Activated CD4-positive, alpha-beta memory T cell treated with anti-CD3 and anti-CD28 coated beads for 36 hours (primary cell): ENCODE measurements around the gene MINDY4B. TPM values are rescaled to one million over a fixed set of nuclear protein-coding genes. Genes with fewer than 3 reads are reported as not detected.

Experiments used
- CTCF ChIA-PET: fragments of 350-600 bp; sonication (Branson Sonifier 250); formaldehyde crosslinking; loops from one replicate; lab custom pipeline; 2021; ENCODE audit warnings: antibody characterized with exemption, inconsistent platforms; lab: Charles Lee
- POLR2A ChIA-PET: fragments of 350-600 bp; sonication (Branson Sonifier 250); formaldehyde crosslinking; loops from one replicate; lab custom pipeline; 2021; ENCODE audit warnings: antibody characterized with exemption; lab: Charles Lee
- DNase-seq: peaks from one replicate; pipeline ENCODE4 v3.0.0-alpha.2; 2020
- H3K27ac Mint-ChIP-seq: one replicate; pipeline ENCODE4 v1.8.0; 2021; ENCODE audit warnings: mixed read lengths
- H3K27me3 Mint-ChIP-seq: one replicate; pipeline ENCODE4 v1.8.0; 2021; ENCODE audit warnings: mixed read lengths
- H3K36me3 Mint-ChIP-seq: one replicate; pipeline ENCODE4 v1.8.0; 2021; ENCODE audit warnings: mixed read lengths
- H3K4me1 Mint-ChIP-seq: one replicate; pipeline ENCODE4 v1.8.0; 2021; ENCODE audit warnings: low read depth, mixed read lengths
- H3K4me3 Mint-ChIP-seq: one replicate; pipeline ENCODE4 v1.8.0; 2021; ENCODE audit warnings: mild to moderate bottlenecking, mixed read lengths
- H3K9me3 Mint-ChIP-seq: one replicate; pipeline ENCODE4 v1.8.0; 2021; ENCODE audit warnings: mixed read lengths
- intact Hi-C: fragments of 100-400 bp; cut with micrococcal nuclease; formaldehyde crosslinking; loops from one replicate; pipeline ENCODE4 v1.15.1; 2023
- total RNA-seq, 2 experiments: library from RNA; stranded (reverse); gene quantifications; one replicate each; pipeline ENCODE4 v1.2.3, GENCODE V29; 2021

The MINDY4B gene
- total RNA-seq, 2 experiments from 2014 or later = not detected

DNA sequence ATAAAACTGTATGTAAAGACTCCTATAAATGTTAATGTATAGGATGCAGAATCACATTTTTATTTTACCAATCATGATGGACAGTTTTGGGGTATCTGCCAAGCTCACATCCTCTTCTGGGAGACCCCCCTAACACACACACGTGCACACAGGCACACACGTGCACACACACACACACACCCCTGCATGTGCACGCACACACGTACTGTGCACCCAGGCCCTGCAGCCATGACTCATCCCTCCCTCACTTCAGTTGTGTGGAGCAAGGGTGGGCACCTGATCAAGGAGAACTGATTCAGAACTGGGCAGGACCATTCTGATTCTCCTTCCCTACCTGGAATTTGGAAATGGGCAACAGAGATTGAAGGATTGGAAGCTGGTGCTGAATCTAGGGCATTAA, 16.0 kb upstream of the MINDY4B start:
- ChIA-PET POLR2A (no interaction called here), CTCF (no interaction called here)
- Mint-ChIP-seq H3K4me3 (no peak overlapping the region), H3K27ac (no peak overlapping the region), H3K36me3 (no peaks in the 10 kb centered on the region), H3K9me3 (no peaks in the 10 kb centered on the region), H3K27me3 (peaks cover 20% of the 10 kb centered on the region), H3K4me1 (peaks cover 2% of the 10 kb centered on the region)
- intact Hi-C loops = no loop called here
- DNase-seq = no peak

DNA sequence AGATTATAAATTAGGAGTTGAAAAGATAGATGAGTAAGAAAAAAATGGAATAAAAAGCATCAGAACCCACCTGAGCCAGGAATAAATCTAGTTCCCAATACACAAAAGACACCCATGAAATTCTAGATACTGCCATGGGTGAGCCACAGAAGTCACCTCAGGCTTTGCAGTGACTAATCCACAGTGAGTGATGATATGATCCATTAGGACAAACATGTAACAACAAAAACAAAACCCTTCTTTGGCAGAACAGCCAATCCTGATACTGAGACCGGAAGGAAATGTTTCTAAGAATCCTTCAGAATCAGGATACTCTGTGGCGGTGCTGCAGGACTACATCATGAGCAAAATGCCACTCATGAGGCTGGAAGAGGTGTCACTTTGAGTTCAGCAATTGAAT, 15.0 kb upstream of the MINDY4B start:
- Mint-ChIP-seq H3K27ac (no peak overlapping the region), H3K36me3 (no peaks in the 10 kb centered on the region), H3K27me3 (peaks cover 20% of the 10 kb centered on the region), H3K9me3 (no peaks in the 10 kb centered on the region), H3K4me3 (no peak overlapping the region), H3K4me1 (no peaks in the 10 kb centered on the region)
- DNase-seq = no peak
- intact Hi-C loops = no loop called here
- ChIA-PET POLR2A (no interaction called here), CTCF (interaction anchor here (1.1 kb wide), 1 partner anchor 115 kb away, joined by 3 read pairs; no protein-coding TSS in a partner anchor)

DNA sequence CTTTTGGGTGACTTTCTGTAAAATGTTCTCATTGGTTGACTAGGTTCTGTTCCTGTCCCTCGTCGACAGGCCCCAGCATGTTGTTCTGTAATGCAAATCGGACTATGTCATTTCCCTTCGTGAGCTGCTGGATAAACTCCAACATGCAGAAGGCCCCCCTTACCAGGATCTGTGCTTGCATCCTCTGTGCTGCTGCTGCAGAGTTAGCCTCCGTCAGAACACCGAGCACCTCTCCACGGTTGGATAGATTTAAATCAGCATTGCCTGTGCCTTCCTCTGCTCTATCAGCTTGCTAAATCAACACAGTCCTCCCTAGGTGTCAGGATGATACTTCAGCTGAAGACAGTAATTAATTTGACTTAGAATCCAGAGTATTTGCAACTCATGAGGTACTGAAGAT, 12.7 kb upstream of the MINDY4B start:
- Mint-ChIP-seq H3K4me1 (no peaks in the 10 kb centered on the region), H3K36me3 (no peaks in the 10 kb centered on the region), H3K27me3 (peaks cover 20% of the 10 kb centered on the region), H3K4me3 (no peak overlapping the region), H3K27ac (no peak overlapping the region), H3K9me3 (no peaks in the 10 kb centered on the region)
- ChIA-PET POLR2A (interaction anchor here (0.6 kb wide), 1 partner anchor 855 kb away, joined by 3 read pairs; no protein-coding TSS in a partner anchor), CTCF (interaction anchor here (0.9 to 1.8 kb wide), 2 partner anchors 9 to 130 kb away, joined by 4 to 7 read pairs; no protein-coding TSS in a partner anchor)
- no peak for DNase-seq
- intact Hi-C loops = no loop called here

DNA sequence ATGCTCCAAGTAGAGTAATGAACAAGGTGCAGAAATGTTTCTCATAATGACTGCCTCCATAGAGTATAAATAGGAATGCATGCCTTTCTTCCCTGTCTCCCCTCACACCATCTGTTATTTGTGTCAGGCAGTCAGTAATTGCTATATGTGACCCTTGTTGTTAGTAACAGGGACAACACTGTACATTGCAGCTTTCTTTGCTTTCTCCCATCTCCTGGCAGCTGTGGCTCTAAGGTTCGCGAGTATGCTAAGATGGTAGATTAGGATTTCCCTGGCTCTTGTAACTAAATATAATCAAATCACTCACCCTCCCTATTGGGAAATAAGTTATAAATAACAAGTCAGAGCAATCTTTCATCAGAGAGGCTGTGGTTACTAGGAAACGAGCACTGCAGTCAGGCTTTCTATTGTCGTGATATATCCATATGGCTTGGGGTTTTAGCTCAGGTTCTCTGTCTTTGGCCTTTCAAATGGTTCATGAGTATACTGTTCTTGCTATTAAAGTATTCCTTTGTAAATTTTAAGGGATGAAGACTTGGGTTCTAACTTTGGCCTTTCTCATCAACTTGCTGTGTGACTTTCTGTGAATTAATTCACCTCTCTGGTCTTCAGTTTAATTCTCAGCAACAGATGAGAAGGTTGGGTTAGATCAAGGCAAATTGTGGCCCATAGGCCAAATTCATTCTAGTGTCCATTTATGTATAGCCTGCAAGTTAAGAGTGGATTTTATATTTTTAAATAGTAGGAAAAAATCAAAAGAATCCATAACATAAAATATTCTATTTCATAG, 8.1 kb upstream of the MINDY4B start:
- Mint-ChIP-seq H3K36me3 (no peaks in the 10 kb centered on the region), H3K27ac (no peak overlapping the region), H3K4me1 (no peaks in the 10 kb centered on the region), H3K4me3 (no peak overlapping the region), H3K9me3 (no peaks in the 10 kb centered on the region), H3K27me3 (peaks cover 10% of the 10 kb centered on the region)
- ChIA-PET POLR2A (no interaction called here), CTCF (no interaction called here)
- intact Hi-C loops = no loop called here
- no peak for DNase-seq

DNA sequence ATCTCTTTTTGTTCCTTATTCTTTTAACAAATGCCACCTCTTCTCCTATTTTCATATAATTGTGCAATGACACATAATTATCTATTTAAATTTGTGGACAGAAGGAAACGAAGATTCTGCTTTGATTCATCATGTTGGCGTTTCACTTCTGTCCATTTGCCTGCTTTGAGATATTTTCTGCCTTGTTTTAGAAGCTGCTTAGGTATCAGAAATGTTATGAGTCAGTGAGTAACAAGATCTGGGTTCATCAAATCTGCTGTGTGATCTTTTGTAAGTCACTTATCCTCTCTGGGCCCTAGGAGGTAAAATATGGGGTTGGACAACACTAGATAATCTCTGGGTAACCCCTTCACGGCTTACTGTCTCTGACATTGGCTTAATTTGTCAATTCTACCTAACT, 7.3 kb upstream of the MINDY4B start:
- no peak overlapping the region for H3K4me3 Mint-ChIP-seq
- H3K27ac Mint-ChIP-seq = no peak overlapping the region
- no peaks in the 10 kb centered on the region for H3K9me3 Mint-ChIP-seq
- ChIA-PET CTCF (no interaction called here), POLR2A (no interaction called here)
- intact Hi-C loops = no loop called here
- peaks cover 17% of the 10 kb centered on the region for H3K27me3 Mint-ChIP-seq
- H3K36me3 Mint-ChIP-seq = no peaks in the 10 kb centered on the region
- no peaks in the 10 kb centered on the region for H3K4me1 Mint-ChIP-seq
- no peak for DNase-seq

DNA sequence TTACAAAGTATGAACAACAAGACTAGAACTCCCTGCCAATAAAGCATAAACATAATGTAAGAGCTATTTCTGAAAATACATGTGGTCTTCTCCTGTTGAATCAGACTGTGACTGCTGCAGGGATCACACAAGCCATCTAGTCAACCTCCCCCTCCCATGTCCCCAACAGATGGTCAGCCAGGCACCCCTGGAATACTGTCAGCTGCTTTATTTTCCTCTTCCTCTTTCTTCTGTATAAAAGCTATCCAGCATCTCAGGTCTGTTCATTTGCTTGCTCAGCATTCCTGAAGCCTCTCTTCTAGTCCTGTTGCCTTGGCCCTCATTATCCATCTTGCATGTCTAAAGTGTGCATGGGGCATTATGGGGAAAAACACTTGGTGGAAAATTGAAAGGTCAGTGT, 6.5 kb upstream of the MINDY4B start:
- Mint-ChIP-seq H3K9me3 (no peaks in the 10 kb centered on the region), H3K36me3 (no peaks in the 10 kb centered on the region), H3K4me1 (no peaks in the 10 kb centered on the region), H3K27me3 (peaks cover 17% of the 10 kb centered on the region), H3K27ac (no peak overlapping the region), H3K4me3 (no peak overlapping the region)
- intact Hi-C loops = no loop called here
- no peak for DNase-seq
- POLR2A ChIA-PET = no interaction called here
- CTCF ChIA-PET = no interaction called here

DNA sequence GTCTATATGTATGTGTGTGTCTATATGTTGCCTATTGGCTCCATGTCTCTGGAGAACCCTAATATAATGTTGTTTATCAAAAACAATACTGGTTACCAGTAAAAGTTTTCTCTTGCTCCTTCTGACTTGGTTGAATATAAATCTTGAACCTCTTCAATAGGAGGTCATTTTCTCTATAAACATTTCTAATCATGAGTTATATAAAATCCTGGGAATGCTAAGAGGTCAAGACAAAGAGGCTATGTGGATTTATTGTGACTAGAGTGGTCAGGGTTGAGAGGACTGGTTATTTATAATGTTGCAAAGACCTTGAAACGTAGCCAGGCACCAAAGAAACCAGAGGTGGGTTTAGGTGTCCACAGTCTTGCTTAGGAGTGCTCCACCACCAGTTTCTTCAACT, 1.2 kb upstream of the MINDY4B start:
- Mint-ChIP-seq H3K36me3 (no peaks in the 10 kb centered on the region), H3K9me3 (no peaks in the 10 kb centered on the region), H3K27ac (no peak overlapping the region), H3K27me3 (peaks cover 14% of the 10 kb centered on the region), H3K4me1 (no peaks in the 10 kb centered on the region), H3K4me3 (no peak overlapping the region)
- ChIA-PET CTCF (no interaction called here), POLR2A (no interaction called here)
- intact Hi-C loops = no loop called here
- no peak for DNase-seq

DNA sequence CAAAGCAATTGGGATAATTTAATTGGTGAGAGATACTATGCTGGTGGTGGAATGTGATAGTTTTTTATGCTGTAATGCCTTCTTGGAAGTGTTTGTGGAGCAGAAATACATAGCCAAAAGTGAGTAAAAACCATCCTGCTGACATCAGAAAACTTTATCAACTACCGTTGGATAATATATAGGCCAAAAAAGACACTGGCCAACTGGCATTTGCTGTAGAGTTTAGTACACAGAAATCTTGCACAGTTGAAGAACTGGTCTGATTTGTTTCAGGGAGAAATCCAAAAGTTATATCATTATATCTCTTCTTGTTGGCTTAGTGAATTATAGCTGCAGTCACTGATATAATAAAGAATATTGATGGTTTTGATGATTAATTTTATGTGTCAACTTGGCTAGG, 507 bp upstream of the MINDY4B start:
- no peak for DNase-seq
- Mint-ChIP-seq H3K9me3 (no peaks in the 10 kb centered on the region), H3K27ac (no peak overlapping the region), H3K4me1 (no peaks in the 10 kb centered on the region), H3K36me3 (no peaks in the 10 kb centered on the region), H3K27me3 (peaks cover 12% of the 10 kb centered on the region), H3K4me3 (no peak overlapping the region)
- ChIA-PET POLR2A (no interaction called here), CTCF (no interaction called here)
- intact Hi-C loops = no loop called here

DNA sequence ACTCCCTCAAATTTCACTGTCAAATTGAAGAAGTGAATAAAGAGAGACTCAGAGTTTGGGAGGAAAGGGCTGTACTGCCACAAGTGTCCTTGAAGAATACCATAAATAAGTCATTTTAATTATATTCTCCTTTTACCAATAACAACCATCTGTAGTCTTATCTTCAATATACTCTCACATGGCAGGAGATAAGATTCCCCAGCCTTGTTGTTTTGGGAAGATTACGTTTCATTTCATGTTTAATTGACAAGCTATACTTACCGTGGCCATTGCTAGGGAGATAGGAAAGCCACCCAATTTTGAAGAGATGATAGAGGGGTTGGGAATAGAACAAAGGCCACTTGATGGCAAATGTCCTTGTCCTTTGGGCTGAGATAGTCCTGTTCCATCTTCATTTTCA, 2.3 kb downstream of the MINDY4B start:
- Mint-ChIP-seq H3K27me3 (peaks cover 5% of the 10 kb centered on the region), H3K4me3 (no peak overlapping the region), H3K36me3 (no peaks in the 10 kb centered on the region), H3K9me3 (no peaks in the 10 kb centered on the region), H3K27ac (no peak overlapping the region), H3K4me1 (no peaks in the 10 kb centered on the region)
- CTCF ChIA-PET = no interaction called here
- intact Hi-C loops = no loop called here
- no peak for DNase-seq
- POLR2A ChIA-PET = no interaction called here

DNA sequence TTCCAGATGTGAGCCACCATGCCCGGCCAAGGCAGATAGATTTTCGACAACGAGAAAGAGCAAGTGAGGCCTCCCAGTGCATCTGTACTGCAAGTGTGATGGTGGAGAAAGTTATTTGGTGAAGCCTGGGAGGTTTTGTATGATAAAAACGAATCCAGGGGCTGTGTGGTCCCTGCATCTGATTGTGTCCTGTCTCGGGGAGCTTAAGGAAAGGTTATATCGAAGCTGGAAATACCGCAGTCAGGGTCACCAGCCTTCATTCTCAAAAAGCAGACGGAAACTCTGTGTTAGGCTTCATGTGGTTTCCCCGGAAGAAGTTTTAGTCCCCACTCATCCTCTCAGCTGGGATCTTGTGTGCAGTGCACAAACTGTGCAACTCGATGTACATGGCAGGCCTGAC, 3.4 kb downstream of the MINDY4B start:
- H3K27ac Mint-ChIP-seq = no peak overlapping the region
- no peaks in the 10 kb centered on the region for H3K36me3 Mint-ChIP-seq
- intact Hi-C loops = no loop called here
- CTCF ChIA-PET = no interaction called here
- no peaks in the 10 kb centered on the region for H3K9me3 Mint-ChIP-seq
- no peak for DNase-seq
- H3K27me3 Mint-ChIP-seq = no peaks in the 10 kb centered on the region
- H3K4me3 Mint-ChIP-seq = no peak overlapping the region
- POLR2A ChIA-PET = no interaction called here
- no peaks in the 10 kb centered on the region for H3K4me1 Mint-ChIP-seq

DNA sequence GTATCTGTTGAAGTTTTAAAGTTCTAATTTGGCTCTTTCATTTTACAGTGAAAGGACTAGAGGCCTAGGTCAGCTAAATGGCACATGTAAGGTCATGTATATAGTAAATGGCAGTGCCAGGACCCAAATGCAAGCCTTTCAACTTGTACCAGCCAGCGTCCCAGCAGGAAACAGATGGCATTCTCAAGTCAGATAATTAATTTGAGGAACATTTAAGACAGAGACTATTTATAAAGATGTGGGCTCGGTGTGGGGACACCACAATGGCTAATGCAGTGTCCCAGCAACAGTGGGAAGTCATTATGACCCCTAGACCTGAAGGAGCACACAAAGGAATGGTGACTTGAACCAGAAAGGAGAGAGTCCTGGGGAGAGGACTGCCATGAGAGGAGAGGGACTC, 6.1 kb downstream of the MINDY4B start:
- Mint-ChIP-seq H3K27me3 (peaks cover 1% of the 10 kb centered on the region), H3K4me1 (no peaks in the 10 kb centered on the region), H3K36me3 (no peaks in the 10 kb centered on the region), H3K4me3 (no peak overlapping the region), H3K27ac (no peak overlapping the region), H3K9me3 (no peaks in the 10 kb centered on the region)
- DNase-seq = no peak
- ChIA-PET POLR2A (no interaction called here), CTCF (no interaction called here)
- intact Hi-C loops = no loop called here

DNA sequence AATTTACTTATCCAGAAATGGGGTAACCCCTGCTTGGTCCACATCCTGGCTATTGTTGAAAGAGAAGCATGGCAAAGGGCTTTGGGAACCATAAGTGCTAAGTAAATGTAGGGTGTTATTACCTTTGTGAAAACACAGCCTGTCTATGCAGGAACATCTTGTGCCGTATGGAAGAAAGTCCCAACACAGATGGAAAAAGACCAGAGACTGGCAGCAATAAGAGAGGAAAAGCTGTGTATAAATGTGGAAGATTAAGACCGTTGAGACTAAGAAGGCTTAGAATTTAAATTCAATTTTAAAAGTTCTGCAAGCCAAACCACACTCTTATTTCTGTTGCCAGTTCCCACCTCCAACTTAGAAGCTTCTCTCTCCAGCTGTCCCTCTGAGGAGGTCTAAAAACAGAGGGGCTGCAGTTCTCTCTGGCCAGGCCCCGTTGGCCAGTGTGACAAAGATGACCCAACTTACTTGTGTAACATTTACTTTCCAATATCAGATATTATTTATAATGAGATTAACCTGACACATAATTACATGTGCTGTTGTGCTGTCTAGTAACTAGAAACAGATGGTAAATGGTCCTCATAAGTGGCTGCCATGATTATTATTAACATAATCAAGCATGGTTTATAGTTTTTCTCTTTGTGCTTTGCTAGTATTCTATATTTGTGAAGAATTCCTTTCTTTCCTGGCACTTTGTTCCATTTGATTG, 7.0 kb downstream of the MINDY4B start:
- POLR2A ChIA-PET = no interaction called here
- H3K4me1 Mint-ChIP-seq = no peaks in the 10 kb centered on the region
- H3K27ac Mint-ChIP-seq = no peak overlapping the region
- no peak for DNase-seq
- CTCF ChIA-PET = no interaction called here
- no peaks in the 10 kb centered on the region for H3K9me3 Mint-ChIP-seq
- peaks cover 1% of the 10 kb centered on the region for H3K27me3 Mint-ChIP-seq
- H3K36me3 Mint-ChIP-seq = no peaks in the 10 kb centered on the region
- intact Hi-C loops = no loop called here
- no peak overlapping the region for H3K4me3 Mint-ChIP-seq
